ENCODE results near the gene PTBP3. TPM values are rescaled to one million over a fixed set of nuclear protein-coding genes. Genes with fewer than 3 reads are reported as not detected.

The PTBP3 gene
- total RNA-seq, 1 donor from 2014 or later, result 94.0 TPM

DNA sequence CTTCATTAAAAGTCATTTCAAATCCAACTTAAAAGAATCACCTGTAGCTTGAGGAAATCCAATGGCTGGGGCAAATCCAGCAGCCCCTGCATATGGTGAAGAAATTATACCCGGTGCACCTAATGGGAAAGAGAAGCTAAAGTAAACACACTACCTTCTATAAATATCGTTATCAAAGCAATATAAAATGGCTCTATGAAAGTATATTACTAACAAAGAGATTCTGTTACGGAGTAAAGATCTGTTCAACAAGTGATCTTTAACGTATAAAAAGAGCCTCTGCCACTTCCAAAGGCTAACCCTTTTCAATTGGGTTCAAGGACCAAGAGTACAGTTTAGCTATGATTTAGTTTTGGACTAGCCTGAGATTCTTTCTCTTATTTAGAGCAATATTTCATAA lies 98.6 kb downstream of the PTBP3 start:
- H3K36me3 Mint-ChIP-seq (ENCODE audit: low read depth, unreplicated experiment), result peaks cover 5% of the 10 kb centered on the region
- H3K27ac Mint-ChIP-seq (ENCODE audit: unreplicated experiment), result no peak overlapping the region
- H3K4me3 Mint-ChIP-seq (ENCODE audit: unreplicated experiment), result no peak overlapping the region
- TF ChIP-seq, protein P1, sequence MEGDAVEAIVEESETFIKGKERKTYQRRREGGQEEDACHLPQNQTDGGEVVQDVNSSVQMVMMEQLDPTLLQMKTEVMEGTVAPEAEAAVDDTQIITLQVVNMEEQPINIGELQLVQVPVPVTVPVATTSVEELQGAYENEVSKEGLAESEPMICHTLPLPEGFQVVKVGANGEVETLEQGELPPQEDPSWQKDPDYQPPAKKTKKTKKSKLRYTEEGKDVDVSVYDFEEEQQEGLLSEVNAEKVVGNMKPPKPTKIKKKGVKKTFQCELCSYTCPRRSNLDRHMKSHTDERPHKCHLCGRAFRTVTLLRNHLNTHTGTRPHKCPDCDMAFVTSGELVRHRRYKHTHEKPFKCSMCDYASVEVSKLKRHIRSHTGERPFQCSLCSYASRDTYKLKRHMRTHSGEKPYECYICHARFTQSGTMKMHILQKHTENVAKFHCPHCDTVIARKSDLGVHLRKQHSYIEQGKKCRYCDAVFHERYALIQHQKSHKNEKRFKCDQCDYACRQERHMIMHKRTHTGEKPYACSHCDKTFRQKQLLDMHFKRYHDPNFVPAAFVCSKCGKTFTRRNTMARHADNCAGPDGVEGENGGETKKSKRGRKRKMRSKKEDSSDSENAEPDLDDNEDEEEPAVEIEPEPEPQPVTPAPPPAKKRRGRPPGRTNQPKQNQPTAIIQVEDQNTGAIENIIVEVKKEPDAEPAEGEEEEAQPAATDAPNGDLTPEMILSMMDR (IDR thresholded peaks at IDR 0.05; ENCODE audit: unreplicated experiment), result no peak
- H3K4me1 Mint-ChIP-seq (ENCODE audit: unreplicated experiment), result peaks cover under 1% of the 10 kb centered on the region
- no peaks in the 10 kb centered on the region for H3K27me3 Mint-ChIP-seq (ENCODE audit: unreplicated experiment)
- no peaks in the 10 kb centered on the region for H3K9me3 Mint-ChIP-seq (ENCODE audit: unreplicated experiment)
- DNase-seq (ENCODE audit: low spot score), result no peak

DNA sequence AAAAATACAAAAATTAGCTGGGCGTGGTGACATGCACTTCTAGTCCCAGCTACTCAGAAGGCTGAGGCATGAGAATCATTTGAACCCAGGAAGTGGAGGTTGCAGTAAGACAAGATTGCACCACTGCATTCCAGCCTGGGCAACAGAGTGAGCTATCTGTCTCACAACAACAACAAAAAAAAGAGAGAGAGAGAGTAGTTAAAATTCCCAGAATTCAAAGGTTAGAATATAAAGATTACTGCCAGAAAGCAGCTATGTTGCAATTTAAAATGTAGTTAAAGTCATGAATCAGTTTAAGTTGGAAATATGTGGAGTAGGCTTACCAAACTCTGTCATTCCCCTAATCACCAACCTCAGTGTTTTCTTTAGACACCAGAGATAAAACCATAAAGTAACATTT lies 99.7 kb downstream of the PTBP3 start:
- Mint-ChIP-seq H3K27ac (ENCODE audit: unreplicated experiment) (no peak overlapping the region), H3K27me3 (ENCODE audit: unreplicated experiment) (no peaks in the 10 kb centered on the region), H3K36me3 (ENCODE audit: low read depth, unreplicated experiment) (peaks cover 6% of the 10 kb centered on the region), H3K4me1 (ENCODE audit: unreplicated experiment) (no peaks in the 10 kb centered on the region), H3K4me3 (ENCODE audit: unreplicated experiment) (no peak overlapping the region), H3K9me3 (ENCODE audit: unreplicated experiment) (no peaks in the 10 kb centered on the region)
- DNase-seq (ENCODE audit: low spot score), result no peak
- TF ChIP-seq, protein P1 (IDR thresholded peaks at IDR 0.05; ENCODE audit: unreplicated experiment), result no peak

DNA sequence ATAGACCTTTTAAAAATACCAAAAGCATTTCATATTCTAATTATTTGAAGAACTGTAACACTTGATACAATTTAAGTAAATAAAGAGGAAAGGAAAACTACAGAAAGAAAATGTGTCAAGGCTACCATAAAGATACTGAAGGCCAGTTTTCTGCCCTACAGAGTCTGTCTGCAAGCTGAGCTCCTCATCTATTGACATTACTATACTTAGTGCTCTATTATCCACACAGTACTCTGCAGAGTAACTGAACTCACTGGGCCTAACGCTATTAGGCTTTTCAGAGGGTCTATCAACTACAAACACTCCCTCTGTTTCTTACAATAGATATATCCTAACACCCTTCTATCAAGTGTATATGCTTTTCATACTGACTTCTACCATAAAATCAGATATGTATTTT lies 101.2 kb downstream of the PTBP3 start:
- Mint-ChIP-seq H3K27me3 (ENCODE audit: unreplicated experiment) (no peaks in the 10 kb centered on the region), H3K36me3 (ENCODE audit: low read depth, unreplicated experiment) (peaks cover 13% of the 10 kb centered on the region), H3K9me3 (ENCODE audit: unreplicated experiment) (no peaks in the 10 kb centered on the region), H3K4me3 (ENCODE audit: unreplicated experiment) (no peak overlapping the region), H3K27ac (ENCODE audit: unreplicated experiment) (no peak overlapping the region), H3K4me1 (ENCODE audit: unreplicated experiment) (no peaks in the 10 kb centered on the region)
- TF ChIP-seq, protein P1 (IDR thresholded peaks at IDR 0.05; ENCODE audit: unreplicated experiment), result no peak
- DNase-seq (ENCODE audit: low spot score), result no peak

DNA sequence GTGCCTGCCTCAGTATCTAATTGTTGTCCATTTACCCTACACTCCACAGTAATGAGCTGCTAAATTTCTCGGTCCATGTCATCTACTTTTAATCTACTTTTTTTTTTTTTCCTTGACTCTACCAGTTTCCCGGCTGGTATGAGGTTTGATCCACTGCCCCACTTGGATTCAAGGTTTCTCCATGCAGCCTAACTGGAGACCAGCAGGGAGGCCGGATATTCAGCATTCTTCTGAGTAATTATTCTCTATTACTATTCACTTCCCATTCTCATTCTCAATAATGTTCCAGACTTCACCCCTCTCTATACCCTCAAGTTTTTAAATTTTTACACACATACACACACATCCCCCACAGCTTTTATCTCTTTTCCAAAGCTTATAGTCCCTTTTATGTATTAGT lies 107.3 kb downstream of the PTBP3 start:
- peaks cover 3% of the 10 kb centered on the region for H3K27me3 Mint-ChIP-seq (ENCODE audit: unreplicated experiment)
- H3K4me3 Mint-ChIP-seq (ENCODE audit: unreplicated experiment), result peak overlapping the region; percentile 34
- H3K27ac Mint-ChIP-seq (ENCODE audit: unreplicated experiment), result no peak overlapping the region
- peaks cover 29% of the 10 kb centered on the region for H3K36me3 Mint-ChIP-seq (ENCODE audit: low read depth, unreplicated experiment)
- no peaks in the 10 kb centered on the region for H3K4me1 Mint-ChIP-seq (ENCODE audit: unreplicated experiment)
- TF ChIP-seq, protein P1 (IDR thresholded peaks at IDR 0.05; ENCODE audit: unreplicated experiment), result no peak
- DNase-seq (ENCODE audit: low spot score), result no peak
- H3K9me3 Mint-ChIP-seq (ENCODE audit: unreplicated experiment), result no peaks in the 10 kb centered on the region

DNA sequence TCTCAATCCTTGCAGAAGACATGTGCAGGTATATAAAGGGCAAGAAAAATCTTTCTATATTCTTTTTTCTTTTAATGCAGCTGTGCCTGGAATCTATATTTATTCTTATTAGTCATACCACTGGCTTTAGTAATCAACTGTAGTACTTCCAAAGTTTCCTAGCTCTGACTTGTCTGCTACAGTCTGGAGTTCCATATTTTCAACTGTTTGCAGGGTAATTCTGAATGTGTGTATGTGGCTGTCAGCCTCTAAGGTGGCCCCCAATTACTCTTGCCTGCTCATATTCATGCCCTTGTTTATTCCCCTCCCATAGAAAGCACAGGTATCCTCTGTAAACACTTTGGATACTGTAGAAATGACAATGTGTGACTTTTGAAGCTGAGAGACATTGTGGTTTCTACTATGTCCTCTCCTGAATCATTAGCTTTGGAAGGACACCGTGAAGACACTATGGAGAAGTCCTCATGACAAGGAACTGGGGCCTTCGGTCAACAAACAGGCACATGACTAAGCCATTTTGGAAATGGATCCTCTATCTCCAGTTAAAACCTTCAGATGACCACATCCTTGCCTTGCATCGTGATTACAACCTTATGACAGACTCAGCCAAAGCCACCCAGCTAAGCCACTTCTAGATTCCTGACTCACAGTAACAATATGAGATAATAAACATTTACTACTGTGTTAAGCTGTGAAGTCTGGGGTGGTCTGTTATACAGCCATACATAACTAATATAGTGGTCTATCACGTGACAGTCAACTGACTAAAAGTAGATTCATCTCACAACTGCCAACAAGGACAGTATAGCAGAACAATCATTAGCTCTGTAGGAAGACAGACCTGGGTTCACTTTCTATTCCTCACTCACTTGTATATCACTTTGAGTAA lies 108.8 kb downstream of the PTBP3 start:
- H3K27me3 Mint-ChIP-seq (ENCODE audit: unreplicated experiment), result peaks cover 3% of the 10 kb centered on the region
- no peak overlapping the region for H3K27ac Mint-ChIP-seq (ENCODE audit: unreplicated experiment)
- peaks cover 25% of the 10 kb centered on the region for H3K36me3 Mint-ChIP-seq (ENCODE audit: low read depth, unreplicated experiment)
- no peak for DNase-seq (ENCODE audit: low spot score)
- TF ChIP-seq, protein P1 (IDR thresholded peaks at IDR 0.05; ENCODE audit: unreplicated experiment), result no peak
- H3K4me3 Mint-ChIP-seq (ENCODE audit: unreplicated experiment), result no peak overlapping the region
- H3K4me1 Mint-ChIP-seq (ENCODE audit: unreplicated experiment), result no peaks in the 10 kb centered on the region
- H3K9me3 Mint-ChIP-seq (ENCODE audit: unreplicated experiment), result no peaks in the 10 kb centered on the region

Measured in endothelial cell (in vitro differentiated cells).